ENCODE data around the gene SLC26A3. TPM values are rescaled to one million over a fixed set of nuclear protein-coding genes. Genes with fewer than 3 reads are reported as not detected.

SLC26A3 gene
- polyA plus RNA-seq, 1 experiment: not detected

GRCh38 chr7:107846324-107846723 is 43.3 kb upstream of the SLC26A3 start:
- TF ChIP-seq CTCF (IDR thresholded peaks at IDR 0.05; ENCODE audit: insufficient read depth, low read depth, low read length): no peak
- H3K27me3 ChIP-seq (ENCODE audit: control insufficient read depth, insufficient read depth, low read length): no peaks in the 10 kb centered on the region
- no peak overlapping the region for H3K4me3 ChIP-seq (ENCODE audit: low read depth, low read length)
- DNase-seq (ENCODE audit: low read depth): no peak
- POLR2A ChIA-PET: no interaction called here
- H3K36me3 ChIP-seq (ENCODE audit: control insufficient read depth, insufficient read depth, low read length): no peaks in the 10 kb centered on the region
- CTCF ChIA-PET: interaction anchor here (0.9 to 1.0 kb wide), 2 partner anchors 9 to 29 kb away, joined by 3 read pairs; no protein-coding TSS in a partner anchor

- 0 out of 2 replicates have a peak, but pooled peaks cover 1% of the 10 kb centered on the region for H3K27me3 ChIP-seq (ENCODE audit: control insufficient read depth, insufficient read depth, low read length)
- no peak for DNase-seq (ENCODE audit: low read depth)
- POLR2A ChIA-PET: no interaction called here
- no peaks in the 10 kb centered on the region for H3K36me3 ChIP-seq (ENCODE audit: control insufficient read depth, insufficient read depth, low read length)
- no peak overlapping the region for H3K4me3 ChIP-seq (ENCODE audit: low read depth, low read length)
- CTCF ChIA-PET: no interaction called here
- no peak for TF ChIP-seq CTCF (IDR thresholded peaks at IDR 0.05; ENCODE audit: insufficient read depth, low read depth, low read length)
These were observed 40.2 kb upstream of the SLC26A3 start for GRCh38 chr7:107843184-107843583.

GRCh38 chr7:107842213-107842612 is 39.2 kb upstream of the SLC26A3 start:
- POLR2A ChIA-PET: no interaction called here
- no peaks in the 10 kb centered on the region for H3K36me3 ChIP-seq (ENCODE audit: control insufficient read depth, insufficient read depth, low read length)
- no peak overlapping the region for H3K4me3 ChIP-seq (ENCODE audit: low read depth, low read length)
- no peak for TF ChIP-seq CTCF (IDR thresholded peaks at IDR 0.05; ENCODE audit: insufficient read depth, low read depth, low read length)
- DNase-seq (ENCODE audit: low read depth): no peak
- CTCF ChIA-PET: no interaction called here
- H3K27me3 ChIP-seq (ENCODE audit: control insufficient read depth, insufficient read depth, low read length): 0 out of 2 replicates have a peak, but pooled peaks cover 1% of the 10 kb centered on the region

GRCh38 chr7:107838816-107839565 is 36.0 kb upstream of the SLC26A3 start:
- POLR2A ChIA-PET: no interaction called here
- TF ChIP-seq CTCF (IDR thresholded peaks at IDR 0.05; ENCODE audit: insufficient read depth, low read depth, low read length): no peak

GRCh38 chr7:107838024-107838601 is 35.1 kb upstream of the SLC26A3 start:
- POLR2A ChIA-PET: no interaction called here

More at GRCh38 chr7:107838816-107839565, 36.0 kb upstream of the SLC26A3 start:
- no peak for DNase-seq (ENCODE audit: low read depth)
- Histone ChIP-seq H3K27me3 (ENCODE audit: control insufficient read depth, insufficient read depth, low read length) (peaks cover 1% of the 10 kb centered on the region; the same call in 1 of the 2 replicates), H3K4me3 (ENCODE audit: low read depth, low read length) (no peak overlapping the region), H3K36me3 (ENCODE audit: control insufficient read depth, insufficient read depth, low read length) (no peaks in the 10 kb centered on the region)
- CTCF ChIA-PET: no interaction called here

More at GRCh38 chr7:107838024-107838601, 35.1 kb upstream of the SLC26A3 start:
- TF ChIP-seq CTCF (IDR thresholded peaks at IDR 0.05; ENCODE audit: insufficient read depth, low read depth, low read length): no peak
- H3K36me3 ChIP-seq (ENCODE audit: control insufficient read depth, insufficient read depth, low read length): no peaks in the 10 kb centered on the region
- CTCF ChIA-PET: interaction anchor here (0.6 kb wide), 1 partner anchor 8 kb away, joined by 3 read pairs; no protein-coding TSS in a partner anchor
- peaks cover 1% of the 10 kb centered on the region; the same call in 1 of the 2 replicates for H3K27me3 ChIP-seq (ENCODE audit: control insufficient read depth, insufficient read depth, low read length)
- DNase-seq (ENCODE audit: low read depth): no peak
- H3K4me3 ChIP-seq (ENCODE audit: low read depth, low read length): no peak overlapping the region
